ENCODE measurements around the gene KCNJ6. TPM values are rescaled to one million over a fixed set of nuclear protein-coding genes. Genes with fewer than 3 reads are reported as not detected.

Gene KCNJ6
- polyA plus RNA-seq, 1 of the 3 experiments (the other 2 are of a cell fraction), result not detected

- Histone ChIP-seq H2AFZ (ENCODE audit: low read depth) (no peak overlapping the region), H3K4me2 (no peak overlapping the region), H3K9me2 (no peaks in the 10 kb centered on the region), H3K9ac (no peak overlapping the region), H3F3A (replicated peaks; ENCODE audit: insufficient read depth) (no peaks in the 10 kb centered on the region), H3K4me3 (ENCODE audit: low read depth in 2 of 2, low read length in 1 of 2) (no peak overlapping the region), H3K27me3 (ENCODE audit: insufficient read depth) (peaks cover 23% of the 10 kb centered on the region; the same call in 1 of the 2 replicates), H4K20me1 (ENCODE audit: insufficient read depth) (no peaks in the 10 kb centered on the region), H3K4me1 (ENCODE audit: control insufficient read depth in 1 of 2, insufficient read depth in 2 of 2, low read depth in 1 of 2, low read length in 1 of 2) (no peaks in the 10 kb centered on the region; a peak in 1 of 4 replicates), H3K36me3 (replicated peaks in 1 of 2; ENCODE audit: control insufficient read depth in 1 of 2, insufficient read depth in 2 of 2, low read length in 1 of 2) (no peaks in the 10 kb centered on the region), H3K9me3 (no peaks in the 10 kb centered on the region), H3K27ac (ENCODE audit: low read depth in 2 of 2, low read length in 1 of 2) (no peak overlapping the region), H3K79me2 (ENCODE audit: insufficient read depth) (no peaks in the 10 kb centered on the region)
- CTCF ChIA-PET, result interaction anchor here (0.7 to 5.3 kb wide), 29 partner anchors 8 to 971 kb away, joined by 3 to 40 read pairs (median 5); partner anchors contain the start of gene KCNJ6
- TF ChIP-seq FOSL2 (IDR thresholded peaks at IDR 0.05; ENCODE audit: borderline replicate concordance, low read depth) (no peak), TCF12 (IDR thresholded peaks at IDR 0.05) (no peak), MXI1 (IDR thresholded peaks at IDR 0.05; ENCODE audit: low read depth, low read length) (no peak), MEF2A (IDR thresholded peaks at IDR 0.05; ENCODE audit: borderline replicate concordance, low read depth) (no peak), RXRA (IDR thresholded peaks at IDR 0.05; ENCODE audit: borderline replicate concordance, low read depth) (no peak), CHD2 (IDR thresholded peaks at IDR 0.05; ENCODE audit: low read length, partially characterized antibody) (no peak), SMC3 (IDR thresholded peaks at IDR 0.05; ENCODE audit: low read depth, low read length) (no peak), RAD21 (IDR thresholded peaks at IDR 0.05; ENCODE audit: low read length) (no peak), RFX5 (IDR thresholded peaks at IDR 0.05; ENCODE audit: low read length) (no peak), GATA2 (CRISPR knock-in tag; IDR thresholded peaks at IDR 0.05) (no peak), USF2 (IDR thresholded peaks at IDR 0.05; ENCODE audit: borderline replicate concordance, low read depth, low read length) (no peak), TEAD4 (IDR thresholded peaks at IDR 0.05; ENCODE audit: borderline replicate concordance, insufficient read depth) (no peak), GABPA (IDR thresholded peaks at IDR 0.05; ENCODE audit: low read depth) (no peak), NRF1 (IDR thresholded peaks at IDR 0.05; ENCODE audit: low read depth, low read length) (no peak), IRF3 (IDR thresholded peaks at IDR 0.05; ENCODE audit: low read depth, low read length) (no peak)
- TF ChIP-seq, protein P1, sequence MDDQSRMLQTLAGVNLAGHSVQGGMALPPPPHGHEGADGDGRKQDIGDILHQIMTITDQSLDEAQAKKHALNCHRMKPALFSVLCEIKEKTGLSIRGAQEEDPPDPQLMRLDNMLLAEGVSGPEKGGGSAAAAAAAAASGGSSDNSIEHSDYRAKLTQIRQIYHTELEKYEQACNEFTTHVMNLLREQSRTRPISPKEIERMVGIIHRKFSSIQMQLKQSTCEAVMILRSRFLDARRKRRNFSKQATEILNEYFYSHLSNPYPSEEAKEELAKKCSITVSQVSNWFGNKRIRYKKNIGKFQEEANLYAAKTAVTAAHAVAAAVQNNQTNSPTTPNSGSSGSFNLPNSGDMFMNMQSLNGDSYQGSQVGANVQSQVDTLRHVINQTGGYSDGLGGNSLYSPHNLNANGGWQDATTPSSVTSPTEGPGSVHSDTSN (IDR thresholded peaks at IDR 0.05), result no peak
- TF ChIP-seq, protein P2, sequence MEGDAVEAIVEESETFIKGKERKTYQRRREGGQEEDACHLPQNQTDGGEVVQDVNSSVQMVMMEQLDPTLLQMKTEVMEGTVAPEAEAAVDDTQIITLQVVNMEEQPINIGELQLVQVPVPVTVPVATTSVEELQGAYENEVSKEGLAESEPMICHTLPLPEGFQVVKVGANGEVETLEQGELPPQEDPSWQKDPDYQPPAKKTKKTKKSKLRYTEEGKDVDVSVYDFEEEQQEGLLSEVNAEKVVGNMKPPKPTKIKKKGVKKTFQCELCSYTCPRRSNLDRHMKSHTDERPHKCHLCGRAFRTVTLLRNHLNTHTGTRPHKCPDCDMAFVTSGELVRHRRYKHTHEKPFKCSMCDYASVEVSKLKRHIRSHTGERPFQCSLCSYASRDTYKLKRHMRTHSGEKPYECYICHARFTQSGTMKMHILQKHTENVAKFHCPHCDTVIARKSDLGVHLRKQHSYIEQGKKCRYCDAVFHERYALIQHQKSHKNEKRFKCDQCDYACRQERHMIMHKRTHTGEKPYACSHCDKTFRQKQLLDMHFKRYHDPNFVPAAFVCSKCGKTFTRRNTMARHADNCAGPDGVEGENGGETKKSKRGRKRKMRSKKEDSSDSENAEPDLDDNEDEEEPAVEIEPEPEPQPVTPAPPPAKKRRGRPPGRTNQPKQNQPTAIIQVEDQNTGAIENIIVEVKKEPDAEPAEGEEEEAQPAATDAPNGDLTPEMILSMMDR (IDR thresholded peaks at IDR 0.05), result no peak
- DNase-seq, result no peak
- 47% methylated on average over 9 of the region's 9 CpGs for WGBS (ENCODE audit: low lambda C conversion rate)
- POLR2A ChIA-PET, result no interaction called here
Measured at GRCh38 chr21:37673801-37674575, 242.3 kb downstream of the KCNJ6 start.
